Endothelial cell (in vitro differentiated cells): ENCODE data around the gene BLOC1S1. TPM values are rescaled to one million over a fixed set of nuclear protein-coding genes. Genes with fewer than 3 reads are reported as not detected.

ENCODE experiments used
- DNase-seq: peaks from one replicate; pipeline ENCODE4 v3.0.0; 2021; ENCODE audit warnings: low spot score
- H3K27ac Mint-ChIP-seq: one replicate; pipeline ENCODE4 v1.8.0; 2021; ENCODE audit warnings: mixed read lengths, inconsistent platforms; ENCODE audit not compliant: unreplicated experiment
- H3K27me3 Mint-ChIP-seq: one replicate; pipeline ENCODE4 v1.8.0; 2021; ENCODE audit warnings: mild to moderate bottlenecking, moderate library complexity, mixed read lengths, inconsistent platforms; ENCODE audit not compliant: unreplicated experiment
- H3K36me3 Mint-ChIP-seq: one replicate; pipeline ENCODE4 v1.8.0; 2021; ENCODE audit warnings: mild to moderate bottlenecking, low read depth, mixed read lengths, inconsistent platforms; ENCODE audit not compliant: unreplicated experiment
- H3K4me1 Mint-ChIP-seq: one replicate; pipeline ENCODE4 v1.8.0; 2021; ENCODE audit warnings: mild to moderate bottlenecking, mixed read lengths, inconsistent platforms; ENCODE audit not compliant: unreplicated experiment
- H3K4me3 Mint-ChIP-seq: one replicate; pipeline ENCODE4 v1.8.0; 2021; ENCODE audit warnings: mild to moderate bottlenecking, mixed read lengths, inconsistent platforms; ENCODE audit not compliant: unreplicated experiment
- H3K9me3 Mint-ChIP-seq: one replicate; pipeline ENCODE4 v1.8.0; 2021; ENCODE audit warnings: mixed read lengths, inconsistent platforms; ENCODE audit not compliant: unreplicated experiment
- CTCF ChIP-seq: fragments of 200-600 bp; sonication (generic); IDR thresholded peaks from one replicate; pipeline ENCODE4 v1.5.0; 2021; ENCODE audit warnings: antibody characterized with exemption; ENCODE audit not compliant: unreplicated experiment
- total RNA-seq: library from RNA; stranded (reverse); fragmentation: NEBNext Ultra II Directional; extraction: Animal tissue kit (Norgen Biotek cat#: 25700); gene quantifications from one replicate; pipeline ENCODE4 v1.2.1, GENCODE V29; 2021; ENCODE audit not compliant: unreplicated experiment

Gene BLOC1S1
- total RNA-seq, 1 donor from 2014 or later: 66.5 TPM

- H3K36me3 Mint-ChIP-seq: no peaks in the 10 kb centered on the region
- no peaks in the 10 kb centered on the region for H3K9me3 Mint-ChIP-seq
- no peak for TF ChIP-seq CTCF
- H3K4me3 Mint-ChIP-seq: no peak overlapping the region
- H3K27me3 Mint-ChIP-seq: peaks cover 8% of the 10 kb centered on the region
- no peak for DNase-seq
- H3K27ac Mint-ChIP-seq: no peak overlapping the region
- no peaks in the 10 kb centered on the region for H3K4me1 Mint-ChIP-seq
Observed at GRCh38 chr12:55675666-55676065, 40.2 kb upstream of the BLOC1S1 start.

GRCh38 chr12:55676707-55677106 is 39.1 kb upstream of the BLOC1S1 start:
- Mint-ChIP-seq H3K36me3 (no peaks in the 10 kb centered on the region), H3K9me3 (no peaks in the 10 kb centered on the region), H3K4me1 (peaks cover 6% of the 10 kb centered on the region), H3K4me3 (no peak overlapping the region), H3K27ac (no peak overlapping the region), H3K27me3 (peaks cover 5% of the 10 kb centered on the region)
- no peak for DNase-seq
- TF ChIP-seq CTCF: no peak

- Mint-ChIP-seq H3K4me1 (peaks cover 7% of the 10 kb centered on the region), H3K27me3 (peaks cover 5% of the 10 kb centered on the region), H3K36me3 (no peaks in the 10 kb centered on the region), H3K4me3 (no peak overlapping the region), H3K27ac (no peak overlapping the region), H3K9me3 (no peaks in the 10 kb centered on the region)
- TF ChIP-seq CTCF: no peak
- no peak for DNase-seq
Observed at GRCh38 chr12:55679691-55680090, 36.2 kb upstream of the BLOC1S1 start.

- H3K27me3 Mint-ChIP-seq: peaks cover 10% of the 10 kb centered on the region
- H3K9me3 Mint-ChIP-seq: no peaks in the 10 kb centered on the region
- no peak overlapping the region for H3K27ac Mint-ChIP-seq
- peaks cover 7% of the 10 kb centered on the region for H3K4me1 Mint-ChIP-seq
- no peaks in the 10 kb centered on the region for H3K36me3 Mint-ChIP-seq
- peak; percentile 38 for DNase-seq
- H3K4me3 Mint-ChIP-seq: no peak overlapping the region
- TF ChIP-seq CTCF: no peak
Observed at GRCh38 chr12:55681142-55682077, 34.4 kb upstream of the BLOC1S1 start.
